ENCODE measurements around the gene GAA. TPM values are rescaled to one million over a fixed set of nuclear protein-coding genes. Genes with fewer than 3 reads are reported as not detected.

Gene GAA
- total RNA-seq, 1 donor from 2014 or later: 19.6 TPM

GRCh38 chr17:80097127-80097621 lies 4.2 kb upstream of the GAA start:
- no peak for TF ChIP-seq CTCF (IDR thresholded peaks at IDR 0.05)
- H3K27me3 Mint-ChIP-seq: peaks cover 5% of the 10 kb centered on the region
- ChIA-PET CTCF (no interaction called here), POLR2A (interaction anchor here (0.7 kb wide), 1 partner anchor 703 kb away, joined by 6 read pairs; no protein-coding TSS in a partner anchor)
- ATAC-seq (ENCODE audit: low read depth) (no peak), DNase-seq (no peak)
- peaks cover 16% of the 10 kb centered on the region for H3K4me1 Mint-ChIP-seq
- no peaks in the 10 kb centered on the region for H3K9me3 Mint-ChIP-seq
- H3K4me3 Mint-ChIP-seq: no peak overlapping the region
- H3K36me3 Mint-ChIP-seq (ENCODE audit: low read depth): no peaks in the 10 kb centered on the region
- H3K27ac Mint-ChIP-seq: no peak overlapping the region
- intact Hi-C loops (cut with micrococcal nuclease): no loop called here

- peaks cover 23% of the 10 kb centered on the region for H3K4me1 Mint-ChIP-seq
- intact Hi-C loops (cut with micrococcal nuclease): no loop called here
- ChIA-PET CTCF (no interaction called here), POLR2A (interaction anchor here (0.7 kb wide), 1 partner anchor 702 kb away, joined by 6 read pairs; no protein-coding TSS in a partner anchor)
- ATAC-seq (ENCODE audit: low read depth) (no peak), DNase-seq (no peak)
- no peaks in the 10 kb centered on the region for H3K36me3 Mint-ChIP-seq (ENCODE audit: low read depth)
- no peak overlapping the region for H3K27ac Mint-ChIP-seq
- no peak for TF ChIP-seq CTCF (IDR thresholded peaks at IDR 0.05)
- no peak overlapping the region for H3K4me3 Mint-ChIP-seq
- peaks cover 5% of the 10 kb centered on the region for H3K27me3 Mint-ChIP-seq
- H3K9me3 Mint-ChIP-seq: no peaks in the 10 kb centered on the region
These were observed 3.3 kb upstream of the GAA start for GRCh38 chr17:80097844-80098691.

GRCh38 chr17:80099291-80100034 lies 1.9 kb upstream of the GAA start:
- Mint-ChIP-seq H3K27ac (no peak overlapping the region), H3K4me3 (no peak overlapping the region), H3K9me3 (no peaks in the 10 kb centered on the region), H3K4me1 (peaks cover 23% of the 10 kb centered on the region), H3K27me3 (peaks cover 5% of the 10 kb centered on the region), H3K36me3 (ENCODE audit: low read depth) (no peaks in the 10 kb centered on the region)
- no peak for TF ChIP-seq CTCF (IDR thresholded peaks at IDR 0.05)
- no peak for DNase-seq
- ATAC-seq (ENCODE audit: low read depth): no peak
- ChIA-PET POLR2A (no interaction called here), CTCF (no interaction called here)
- intact Hi-C loops (cut with micrococcal nuclease): loop anchor here (2.0 to 5.0 kb wide), 3 partner anchors 92 to 935 kb away; partner anchors contain the start of genes BAIAP2 and RNF213

- Mint-ChIP-seq H3K9me3 (no peaks in the 10 kb centered on the region), H3K27me3 (peaks cover 3% of the 10 kb centered on the region), H3K4me3 (no peak overlapping the region), H3K36me3 (ENCODE audit: low read depth) (no peaks in the 10 kb centered on the region), H3K27ac (no peak overlapping the region), H3K4me1 (peaks cover 23% of the 10 kb centered on the region)
- ATAC-seq (ENCODE audit: low read depth): no peak
- no peak for DNase-seq
- CTCF ChIA-PET: no interaction called here
- POLR2A ChIA-PET: no interaction called here
- intact Hi-C loops (cut with micrococcal nuclease): loop anchor here (2.0 to 5.0 kb wide), 3 partner anchors 93 to 935 kb away; partner anchors contain the start of genes BAIAP2 and RNF213
- TF ChIP-seq CTCF (IDR thresholded peaks at IDR 0.05): no peak
These were observed 1.4 kb upstream of the GAA start for GRCh38 chr17:80100035-80100323.

All from activated B cell treated with CpG ODN at 0.5 μM for 24 hours (primary cell).